ENCODE measurements around the gene TTC36.
"Not testable (repeated sequence)": the region's sequence is repeated elsewhere in the genome, so short reads cannot be mapped to it uniquely, and the experiment has no call there.

TTC36 gene, protein sequence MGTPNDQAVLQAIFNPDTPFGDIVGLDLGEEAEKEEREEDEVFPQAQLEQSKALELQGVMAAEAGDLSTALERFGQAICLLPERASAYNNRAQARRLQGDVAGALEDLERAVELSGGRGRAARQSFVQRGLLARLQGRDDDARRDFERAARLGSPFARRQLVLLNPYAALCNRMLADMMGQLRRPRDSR

DNA sequence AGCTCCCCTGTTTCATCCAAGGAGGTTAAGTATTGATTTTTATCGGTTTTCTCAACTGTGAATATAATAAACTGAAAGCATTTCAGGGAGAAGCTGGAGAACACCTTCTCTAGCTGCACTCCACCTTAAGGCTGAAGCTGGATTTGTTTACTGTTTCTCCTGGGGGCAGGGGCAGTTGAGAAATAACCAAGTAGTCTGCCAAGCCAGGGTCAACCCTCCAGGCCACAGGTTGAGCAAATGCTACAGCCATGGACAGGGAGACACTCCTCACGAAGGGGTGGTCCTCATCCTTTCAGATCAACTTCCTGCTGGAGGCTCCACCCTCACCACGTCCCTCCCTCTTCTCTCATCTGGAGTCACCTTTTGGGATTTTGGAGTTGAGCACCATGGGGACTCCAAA, at the start of gene TTC36:
TSS of gene TTC36 (plus strand) at position 366 of the 400 bp plus-strand sequence. CDS start at position 387, 21 bp downstream.
- no peak for DNase-seq (ENCODE audit: low read depth)

DNA sequence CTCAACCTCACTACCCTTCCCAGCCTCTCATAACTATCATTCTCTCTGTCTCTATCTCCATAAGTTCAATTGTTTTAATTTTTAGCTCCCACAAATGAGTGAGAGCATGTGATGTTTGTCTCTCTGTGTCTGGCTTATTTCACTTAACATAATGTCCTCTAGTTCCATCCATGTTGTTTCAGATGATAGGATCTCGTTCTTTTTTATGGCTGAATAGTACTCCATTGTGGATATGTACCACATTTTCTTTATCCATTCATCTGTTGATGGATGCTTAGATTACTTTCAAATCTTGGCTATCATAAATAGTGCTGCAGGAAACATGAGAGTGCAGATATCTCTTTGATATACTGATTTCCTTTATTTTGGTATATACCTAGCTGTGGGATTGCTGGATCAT, 46.0 kb upstream of the TTC36 start:
- not testable (repeated sequence) for DNase-seq (ENCODE audit: low read depth)

DNA sequence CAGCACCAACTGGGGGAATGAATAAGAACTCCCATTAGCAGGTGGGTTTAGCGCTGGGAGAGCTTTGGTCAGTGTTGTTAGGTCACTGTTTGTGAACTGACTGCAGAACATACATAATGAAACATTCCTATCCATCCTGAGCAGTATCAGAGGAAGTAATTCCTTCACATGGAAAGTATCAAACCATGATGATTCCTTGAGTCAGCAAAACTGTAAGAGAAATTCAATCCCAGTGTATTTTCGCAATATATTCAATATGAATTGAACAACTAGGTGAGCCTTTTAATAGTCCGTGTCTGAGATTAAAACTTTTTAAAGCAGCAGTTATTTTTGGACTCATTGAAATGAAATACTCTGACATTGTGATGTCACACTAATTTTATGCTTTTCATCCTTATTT, 42.9 kb upstream of the TTC36 start:
- DNase-seq (ENCODE audit: low read depth) = no peak

DNA sequence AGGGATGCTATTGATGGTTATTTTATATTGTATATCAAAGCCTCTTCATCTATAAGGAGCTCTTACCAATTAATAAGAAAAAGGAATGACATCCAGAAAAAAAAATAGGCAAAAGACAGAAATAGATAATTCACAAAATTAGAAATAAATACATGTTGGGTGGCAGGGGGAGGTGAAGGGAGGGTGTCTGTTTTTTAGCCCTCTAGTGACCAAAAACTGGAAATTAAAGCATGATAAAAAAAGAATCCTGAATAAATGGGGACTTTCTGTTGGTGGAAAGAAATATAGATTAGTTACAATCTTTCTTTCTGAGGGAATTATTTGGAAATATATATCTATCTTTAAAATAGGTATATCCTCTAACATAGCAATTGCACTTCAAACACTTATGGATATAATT, 42.0 kb upstream of the TTC36 start:
- DNase-seq (ENCODE audit: low read depth) = no peak

DNA sequence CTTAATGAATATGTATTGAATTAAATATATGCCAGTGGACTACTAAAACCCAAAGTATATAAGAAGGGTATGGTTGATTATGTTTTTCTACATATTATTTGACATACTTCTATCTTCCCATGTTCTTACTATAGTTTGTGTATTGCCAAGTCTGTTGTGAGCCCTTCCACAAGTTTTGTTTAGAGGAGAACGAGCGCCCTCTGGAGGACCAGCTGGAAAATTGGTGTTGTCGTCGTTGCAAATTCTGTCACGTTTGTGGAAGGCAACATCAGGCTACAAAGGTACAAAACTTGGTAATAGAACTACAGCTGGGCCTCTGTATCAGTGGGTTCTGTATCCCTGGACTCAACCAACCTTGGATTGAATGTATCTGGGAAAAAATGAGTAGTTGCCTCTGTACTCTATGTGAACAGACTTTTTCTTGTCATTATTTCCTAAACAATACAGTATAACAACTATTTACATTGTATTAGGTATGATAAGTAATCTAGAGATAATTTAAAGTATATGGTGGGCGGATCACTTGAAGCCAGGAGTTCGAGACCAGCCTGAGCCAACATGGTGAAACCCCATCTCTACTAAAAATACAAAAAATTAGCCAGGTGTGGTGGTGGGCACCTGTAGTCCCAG, 38.7 kb upstream of the TTC36 start:
- peak; percentile 56 for DNase-seq (ENCODE audit: low read depth)

DNA sequence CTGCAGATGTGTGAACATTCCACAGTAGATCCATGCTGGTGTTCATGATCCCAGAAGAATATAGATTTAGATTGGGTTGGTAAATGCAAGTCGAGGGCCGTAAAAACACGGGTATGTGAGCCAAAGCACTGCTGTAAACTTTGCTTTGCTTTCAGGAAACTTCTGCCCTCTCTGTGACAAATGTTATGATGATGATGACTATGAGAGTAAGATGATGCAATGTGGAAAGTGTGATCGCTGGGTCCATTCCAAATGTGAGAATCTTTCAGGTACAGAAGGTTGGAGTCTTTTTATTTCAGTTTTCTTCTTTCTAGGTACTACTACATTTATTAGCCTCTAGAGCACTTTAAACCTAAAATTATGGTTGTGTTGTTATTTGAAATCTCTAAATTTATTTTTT, 36.2 kb upstream of the TTC36 start:
- DNase-seq (ENCODE audit: low read depth) = no peak

DNA sequence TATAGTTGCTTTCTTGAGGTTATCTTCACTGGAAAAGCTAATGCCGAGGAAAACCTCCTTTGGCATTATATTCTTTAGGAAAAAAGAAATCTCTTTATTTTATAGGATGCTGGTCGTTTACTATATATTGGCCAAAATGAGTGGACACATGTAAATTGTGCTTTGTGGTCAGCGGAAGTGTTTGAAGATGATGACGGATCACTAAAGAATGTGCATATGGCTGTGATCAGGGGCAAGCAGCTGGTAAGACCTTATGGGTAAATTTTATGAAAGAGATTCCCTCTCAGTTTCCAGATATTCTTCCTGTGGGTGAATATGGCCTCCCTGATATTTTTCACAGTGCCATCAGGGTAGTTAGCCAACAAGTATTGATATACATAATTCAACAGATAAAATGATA, 29.4 kb upstream of the TTC36 start:
- no peak for DNase-seq (ENCODE audit: low read depth)

DNA sequence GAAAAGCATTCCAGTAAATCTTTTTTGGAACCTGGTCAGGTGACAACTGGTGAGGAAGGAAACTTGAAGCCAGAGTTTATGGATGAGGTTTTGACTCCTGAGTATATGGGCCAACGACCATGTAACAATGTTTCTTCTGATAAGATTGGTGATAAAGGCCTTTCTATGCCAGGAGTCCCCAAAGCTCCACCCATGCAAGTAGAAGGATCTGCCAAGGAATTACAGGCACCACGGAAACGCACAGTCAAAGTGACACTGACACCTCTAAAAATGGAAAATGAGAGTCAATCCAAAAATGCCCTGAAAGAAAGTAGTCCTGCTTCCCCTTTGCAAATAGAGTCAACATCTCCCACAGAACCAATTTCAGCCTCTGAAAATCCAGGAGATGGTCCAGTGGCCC, 24.1 kb upstream of the TTC36 start:
- DNase-seq (ENCODE audit: low read depth) = no peak

DNA sequence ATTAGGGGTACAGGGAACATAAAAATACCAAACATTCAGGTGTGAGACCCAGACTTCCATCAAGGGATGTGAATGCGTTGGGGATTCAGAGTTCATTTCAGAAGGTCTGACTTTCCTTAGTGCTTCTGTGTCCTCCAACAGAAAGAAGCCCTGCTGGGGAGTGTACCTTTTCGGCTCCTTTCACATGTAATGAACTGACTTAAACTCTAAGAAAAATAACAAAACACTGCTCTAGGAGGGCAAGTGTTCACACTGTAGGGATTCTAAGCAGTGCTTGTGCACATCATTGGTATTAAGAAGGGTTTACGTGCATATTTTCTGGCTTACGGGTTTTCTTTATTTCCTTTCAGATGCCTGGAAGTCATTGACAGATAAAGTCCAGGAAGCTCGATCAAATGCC, 15.7 kb upstream of the TTC36 start:
- DNase-seq (ENCODE audit: low read depth) = no peak

DNA sequence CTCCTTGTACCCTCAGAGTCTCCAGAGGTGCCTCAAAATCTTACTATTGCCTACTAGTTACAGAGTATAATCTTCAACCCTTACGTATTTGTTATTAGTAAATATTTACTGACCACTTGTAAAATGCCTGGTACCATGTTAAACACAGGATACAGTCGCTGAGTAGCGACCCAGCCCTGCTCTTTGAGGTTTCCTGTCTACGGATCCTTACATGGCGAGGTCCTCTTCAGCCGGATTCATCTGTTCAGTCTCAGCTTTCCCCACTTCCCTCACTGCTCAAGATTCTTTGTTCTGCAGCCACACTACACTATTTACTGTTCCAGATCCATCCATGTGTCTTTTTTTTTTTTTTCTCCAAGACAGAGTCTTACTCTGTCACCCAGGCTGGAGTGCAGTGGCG, 13.2 kb upstream of the TTC36 start:
- DNase-seq (ENCODE audit: low read depth) = no peak

DNA sequence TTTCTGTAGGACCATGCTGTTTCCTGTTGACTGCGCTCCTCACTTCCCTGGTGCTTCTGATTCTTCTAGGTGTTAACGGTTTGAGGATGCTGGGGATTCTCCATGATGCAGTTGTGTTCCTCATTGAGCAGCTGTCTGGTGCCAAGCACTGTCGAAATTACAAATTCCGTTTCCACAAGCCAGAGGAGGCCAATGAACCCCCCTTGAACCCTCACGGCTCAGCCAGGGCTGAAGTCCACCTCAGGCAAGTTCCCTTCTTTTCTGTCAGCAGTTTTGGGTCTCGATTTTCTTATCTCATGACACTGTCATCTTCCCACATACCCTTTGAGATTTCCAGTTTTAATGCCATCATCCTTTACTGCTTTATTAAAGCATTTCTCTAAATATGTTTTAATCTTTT, 7.7 kb upstream of the TTC36 start:
- no peak for DNase-seq (ENCODE audit: low read depth)

DNA sequence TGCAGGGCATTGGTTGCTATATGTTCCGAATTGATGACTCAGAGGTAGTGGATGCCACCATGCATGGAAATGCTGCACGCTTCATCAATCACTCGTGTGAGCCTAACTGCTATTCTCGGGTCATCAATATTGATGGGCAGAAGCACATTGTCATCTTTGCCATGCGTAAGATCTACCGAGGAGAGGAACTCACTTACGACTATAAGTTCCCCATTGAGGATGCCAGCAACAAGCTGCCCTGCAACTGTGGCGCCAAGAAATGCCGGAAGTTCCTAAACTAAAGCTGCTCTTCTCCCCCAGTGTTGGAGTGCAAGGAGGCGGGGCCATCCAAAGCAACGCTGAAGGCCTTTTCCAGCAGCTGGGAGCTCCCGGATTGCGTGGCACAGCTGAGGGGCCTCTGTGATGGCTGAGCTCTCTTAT, 5.4 kb upstream of the TTC36 start:
- no peak for DNase-seq (ENCODE audit: low read depth)

DNA sequence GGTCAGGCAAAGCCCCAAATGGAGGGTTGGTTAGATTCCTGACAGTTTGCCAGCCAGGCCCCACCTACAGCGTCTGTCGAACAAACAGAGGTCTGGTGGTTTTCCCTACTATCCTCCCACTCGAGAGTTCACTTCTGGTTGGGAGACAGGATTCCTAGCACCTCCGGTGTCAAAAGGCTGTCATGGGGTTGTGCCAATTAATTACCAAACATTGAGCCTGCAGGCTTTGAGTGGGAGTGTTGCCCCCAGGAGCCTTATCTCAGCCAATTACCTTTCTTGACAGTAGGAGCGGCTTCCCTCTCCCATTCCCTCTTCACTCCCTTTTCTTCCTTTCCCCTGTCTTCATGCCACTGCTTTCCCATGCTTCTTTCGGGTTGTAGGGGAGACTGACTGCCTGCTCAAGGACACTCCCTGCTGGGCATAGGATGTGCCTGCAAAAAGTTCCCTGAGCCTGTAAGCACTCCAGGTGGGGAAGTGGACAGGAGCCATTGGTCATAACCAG, 4.7 kb upstream of the TTC36 start:
- no peak for DNase-seq (ENCODE audit: low read depth)

DNA sequence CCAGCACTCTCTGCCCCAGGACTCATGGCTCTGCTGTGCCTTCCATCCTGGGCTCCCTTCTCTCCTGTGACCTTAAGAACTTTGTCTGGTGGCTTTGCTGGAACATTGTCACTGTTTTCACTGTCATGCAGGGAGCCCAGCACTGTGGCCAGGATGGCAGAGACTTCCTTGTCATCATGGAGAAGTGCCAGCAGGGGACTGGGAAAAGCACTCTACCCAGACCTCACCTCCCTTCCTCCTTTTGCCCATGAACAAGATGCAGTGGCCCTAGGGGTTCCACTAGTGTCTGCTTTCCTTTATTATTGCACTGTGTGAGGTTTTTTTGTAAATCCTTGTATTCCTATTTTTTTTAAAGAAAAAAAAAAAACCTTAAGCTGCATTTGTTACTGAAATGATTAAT, 2.9 kb upstream of the TTC36 start:
- DNase-seq (ENCODE audit: low read depth) = no peak

DNA sequence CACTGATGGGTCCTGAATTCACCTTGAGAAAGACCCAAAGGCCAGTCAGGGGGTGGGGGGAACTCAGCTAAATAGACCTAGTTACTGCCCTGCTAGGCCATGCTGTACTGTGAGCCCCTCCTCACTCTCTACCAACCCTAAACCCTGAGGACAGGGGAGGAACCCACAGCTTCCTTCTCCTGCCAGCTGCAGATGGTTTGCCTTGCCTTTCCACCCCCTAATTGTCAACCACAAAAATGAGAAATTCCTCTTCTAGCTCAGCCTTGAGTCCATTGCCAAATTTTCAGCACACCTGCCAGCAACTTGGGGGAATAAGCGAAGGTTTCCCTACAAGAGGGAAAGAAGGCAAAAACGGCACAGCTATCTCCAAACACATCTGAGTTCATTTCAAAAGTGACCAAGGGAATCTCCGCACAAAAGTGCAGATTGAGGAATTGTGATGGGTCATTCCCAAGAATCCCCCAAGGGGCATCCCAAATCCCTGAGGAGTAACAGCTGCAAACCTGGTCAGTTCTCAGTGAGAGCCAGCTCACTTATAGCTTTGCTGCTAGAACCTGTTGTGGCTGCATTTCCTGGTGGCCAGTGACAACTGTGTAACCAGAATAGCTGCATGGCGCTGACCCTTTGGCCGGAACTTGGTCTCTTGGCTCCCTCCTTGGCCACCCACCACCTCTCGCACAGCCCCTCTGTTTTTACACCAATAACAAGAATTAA, 2.4 kb upstream of the TTC36 start:
- no peak for DNase-seq (ENCODE audit: low read depth)

DNA sequence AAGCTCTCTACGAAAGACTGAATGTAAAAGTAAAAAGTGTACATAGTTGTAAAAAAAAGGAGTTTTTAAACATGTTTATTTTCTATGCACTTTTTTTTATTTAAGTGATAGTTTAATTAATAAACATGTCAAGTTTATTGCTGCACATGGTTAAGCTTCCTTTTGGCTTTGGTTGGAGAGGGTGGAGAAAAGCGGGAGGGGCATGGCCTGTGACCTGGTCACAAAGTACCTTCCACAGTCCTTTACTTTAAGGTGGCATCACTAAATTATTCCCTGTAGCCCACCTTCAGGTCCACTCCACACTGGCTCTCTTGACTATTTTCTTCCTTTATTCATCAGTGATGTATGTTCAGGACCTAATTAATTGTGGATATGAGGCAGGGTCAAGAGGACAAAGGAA, 586 bp upstream of the TTC36 start:
- DNase-seq (ENCODE audit: low read depth) = no peak

DNA sequence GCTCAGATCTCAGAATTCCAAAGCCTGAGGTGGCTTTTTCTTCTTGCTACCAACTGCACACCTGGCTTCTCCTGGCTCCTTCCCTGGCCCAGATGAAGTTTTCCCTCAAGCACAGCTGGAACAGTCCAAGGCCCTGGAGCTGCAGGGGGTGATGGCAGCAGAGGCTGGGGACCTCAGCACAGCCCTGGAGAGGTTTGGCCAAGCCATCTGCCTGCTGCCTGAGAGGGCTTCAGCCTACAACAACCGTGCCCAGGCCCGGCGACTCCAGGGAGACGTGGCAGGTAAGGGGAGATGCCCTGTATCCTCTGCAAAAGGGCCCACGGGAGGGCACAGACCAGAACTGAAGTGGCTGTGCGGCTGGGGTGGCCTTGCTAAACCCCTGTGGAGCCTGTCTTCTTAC, 1.2 kb downstream of the TTC36 start:
- no peak for DNase-seq (ENCODE audit: low read depth)

DNA sequence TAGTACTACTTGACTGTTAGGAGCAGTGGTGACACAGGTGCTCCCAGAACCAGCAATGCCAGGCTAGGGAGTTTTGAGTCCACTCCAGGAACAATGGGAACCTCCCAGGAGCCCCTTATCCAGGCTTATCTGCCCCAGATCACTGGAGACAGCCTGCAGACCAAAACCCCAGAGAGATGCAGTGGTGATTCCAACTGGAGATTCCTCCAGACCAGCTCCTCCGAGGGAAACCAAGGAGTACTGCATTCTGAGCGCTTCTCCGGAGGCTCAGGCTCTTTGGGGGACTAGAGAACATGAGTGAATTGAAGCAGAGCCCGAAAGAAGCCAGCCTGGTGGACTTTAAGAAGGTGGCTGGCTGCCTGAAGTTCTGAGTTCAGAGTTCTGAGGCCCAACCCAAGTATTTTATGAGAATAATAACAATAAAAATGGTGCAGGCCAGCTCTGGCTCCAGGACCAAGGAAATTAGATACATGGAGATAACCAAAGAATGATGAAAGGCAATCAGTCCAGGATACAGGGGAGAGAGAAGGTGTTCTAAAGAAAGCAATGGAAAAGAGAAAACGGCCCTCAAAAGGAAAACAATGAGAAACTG, 2.4 kb downstream of the TTC36 start:
- DNase-seq (ENCODE audit: low read depth) = no peak

DNA sequence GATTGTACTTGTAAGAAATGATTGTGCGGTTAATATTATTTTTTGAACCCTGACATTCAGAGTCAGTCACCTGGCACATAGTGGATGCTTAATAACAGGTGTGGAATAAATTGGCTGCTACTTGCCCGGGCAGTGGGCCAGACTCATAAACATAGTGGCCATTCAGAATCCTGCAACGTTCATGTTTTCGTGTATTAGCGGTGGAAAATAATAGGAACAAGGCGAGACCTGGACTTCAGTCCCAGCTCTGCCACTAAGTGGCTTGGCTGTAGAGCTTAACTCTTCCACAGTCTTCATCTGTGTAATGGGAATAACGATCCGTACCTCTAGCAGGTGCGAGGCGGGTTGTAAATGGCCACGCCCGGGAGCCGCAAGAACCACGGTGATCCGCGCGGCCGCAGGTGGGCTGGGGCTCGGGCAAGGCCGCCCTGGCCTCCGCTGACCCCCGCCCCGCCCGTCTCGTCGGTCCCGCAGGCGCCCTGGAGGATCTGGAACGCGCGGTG, 3.0 kb downstream of the TTC36 start:
- no peak for DNase-seq (ENCODE audit: low read depth)

DNA sequence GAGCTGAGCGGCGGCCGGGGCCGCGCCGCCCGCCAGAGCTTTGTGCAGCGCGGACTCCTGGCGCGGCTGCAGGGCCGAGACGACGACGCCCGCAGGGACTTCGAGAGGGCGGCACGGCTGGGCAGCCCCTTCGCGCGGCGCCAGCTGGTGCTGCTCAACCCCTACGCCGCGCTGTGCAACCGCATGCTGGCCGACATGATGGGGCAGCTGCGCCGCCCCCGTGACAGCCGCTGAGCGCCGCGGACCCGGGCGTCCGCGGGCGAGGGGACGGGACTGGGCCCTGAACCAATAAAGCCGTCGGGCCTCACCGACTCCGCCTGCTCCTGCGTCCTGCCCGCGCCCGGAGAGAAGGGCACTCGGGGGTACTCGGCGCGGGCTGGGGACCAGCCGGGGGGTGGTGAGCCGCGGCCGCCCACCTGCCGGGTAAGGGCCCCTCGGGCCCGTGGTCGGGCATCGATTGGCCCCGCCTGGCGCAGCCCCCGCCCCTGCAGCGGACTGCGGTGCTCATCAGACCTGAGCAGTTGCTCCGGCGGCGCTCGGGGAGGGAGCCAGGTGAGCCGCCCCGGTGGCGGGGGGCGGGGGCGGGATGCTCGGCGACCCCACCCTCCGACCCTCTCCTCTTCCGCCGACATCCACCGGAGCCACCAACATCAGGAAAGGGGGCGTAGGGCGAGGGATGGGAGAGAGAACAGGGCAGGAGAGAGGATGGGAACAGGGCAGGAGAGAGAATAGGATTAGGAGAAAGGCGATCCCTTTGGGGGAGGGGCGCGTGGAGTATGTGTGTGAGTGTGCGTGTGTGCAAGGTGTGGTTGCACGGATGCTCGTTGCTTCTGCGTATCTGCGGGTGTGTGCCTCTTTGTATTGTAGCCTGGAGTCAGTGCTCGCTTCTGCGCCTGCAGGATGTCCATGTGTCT, 3.7 kb downstream of the TTC36 start, which contains the start of gene TMEM25:
TSS of gene TMEM25 (plus strand) at position 510 of the 914 bp plus-strand sequence. CDS start 610 bp downstream, outside the sequence.
- peak; percentile 38 for DNase-seq (ENCODE audit: low read depth)

DNA sequence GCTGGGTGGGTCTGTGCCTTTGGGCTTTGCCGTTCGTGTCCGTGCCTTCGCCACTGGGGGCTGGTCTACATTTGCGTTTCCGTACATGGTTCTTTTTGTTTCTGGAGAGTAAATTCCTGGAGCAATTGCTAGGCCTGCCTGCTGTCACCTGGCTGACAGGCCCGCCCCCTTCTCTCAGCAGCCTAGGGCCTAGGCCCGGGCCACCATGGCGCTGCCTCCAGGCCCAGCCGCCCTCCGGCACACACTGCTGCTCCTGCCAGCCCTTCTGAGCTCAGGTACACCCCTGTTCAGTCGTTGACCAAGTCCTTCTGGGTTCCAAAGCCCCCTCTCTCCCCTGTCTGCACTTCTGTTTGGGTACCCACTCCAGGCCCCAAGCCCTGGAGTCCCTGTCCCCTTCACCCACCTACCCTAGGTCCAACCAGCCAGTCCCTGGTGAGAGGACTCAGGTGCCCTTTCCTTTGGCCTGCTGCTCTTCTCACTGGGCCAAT, 4.4 kb downstream of the TTC36 start:
- no peak for DNase-seq (ENCODE audit: low read depth)
